GM12878 (cell line): Measurements from ENCODE around the gene RBM43. TPM values are rescaled to one million over a fixed set of nuclear protein-coding genes. Genes with fewer than 3 reads are reported as not detected.

ENCODE experiments used
- BCL11A ChIP-seq: IDR thresholded peaks from 2 replicates; pipeline ENCODE4 v1.6.1; 2011; ENCODE audit warnings: low read depth, low read length
- DPF2 ChIP-seq: fragments of 450-650 bp; IDR thresholded peaks from 2 replicates; pipeline ENCODE4 v1.6.1; 2017; ENCODE audit warnings: mild to moderate bottlenecking
- HDAC2 ChIP-seq: fragments of 200-600 bp; sonication (generic); IDR thresholded peaks from 2 replicates; pipeline ENCODE4 v1.6.1; 2017
- IKZF2 ChIP-seq, 2 experiments: fragments of 450-650 bp; IDR thresholded peaks; 2 replicates each; pipeline ENCODE4 v1.6.1; 2017; ENCODE audit warnings: mild to moderate bottlenecking in 2 of 2, moderate library complexity in 2 of 2
- KAT2A ChIP-seq: conservative IDR thresholded peaks from 2 replicates; pipeline ENCODE4 v1.6.1; 2011; ENCODE audit warnings: low read depth, low read length; ENCODE audit not compliant: control insufficient read depth
- KDM1A ChIP-seq: fragments of 200-600 bp; sonication (generic); IDR thresholded peaks from 2 replicates; pipeline ENCODE4 v1.6.1; 2016; ENCODE audit warnings: borderline replicate concordance
- LARP7 ChIP-seq: fragments of 450-650 bp; IDR thresholded peaks from 2 replicates; pipeline ENCODE4 v1.6.1; 2017; ENCODE audit warnings: mild to moderate bottlenecking
- POLR2AphosphoS5 ChIP-seq: IDR thresholded peaks from 2 replicates; pipeline ENCODE4 v1.6.1; 2011; ENCODE audit warnings: mild to moderate bottlenecking, low read length, inconsistent platforms
- RAD21 ChIP-seq: IDR thresholded peaks from 2 replicates; pipeline ENCODE4 v1.6.1; 2011; ENCODE audit warnings: mild to moderate bottlenecking, low read depth, low read length, moderate library complexity; ENCODE audit not compliant: insufficient read depth
- SIN3A ChIP-seq: IDR thresholded peaks from 2 replicates; pipeline ENCODE4 v1.6.1; 2012; ENCODE audit warnings: low read depth, low read length, improper control_type of control experiment
- STAT1 ChIP-seq: fragments of 450-650 bp; conservative IDR thresholded peaks from 2 replicates; pipeline ENCODE4 v1.6.1; 2014; ENCODE audit warnings: antibody characterized with exemption, mild to moderate bottlenecking
- polyA plus RNA-seq, 11 experiments: library from polyadenylated mRNA; depleted of rRNA in 4 of 11; unstranded in 6 of 11; stranded (reverse) in 5 of 11; fragments of >200 nt; fragmentation: Nextera tagmentation in 4 of 11; fragmentation: Illumina TruSeq in 1 of 11; extraction: Ambion mirVana in 4 of 11; extraction: Trizol in 1 of 11; gene quantifications; 1 replicate in 1 of 11; 2 replicates in 10 of 11; pipeline versions ENCODE4 v1.2.1 to v1.2.3, GENCODE V29; 2011 to 2016; ENCODE audit warnings: inconsistent platforms in 2 of 11, missing spikeins in 2 of 11, low read depth in 1 of 11
- total RNA-seq, 4 experiments: library from RNA; depleted of rRNA in 3 of 4; stranded (reverse); fragments of >200 nt in 3 of 4; fragmentation: Illumina TruSeq in 1 of 4; extraction: Trizol in 1 of 4; gene quantifications; 2 replicates each; pipeline versions ENCODE4 v1.2.1 to v1.2.3, GENCODE V29; 2013 to 2021
- TF ChIP-seq, protein P1 (sequence below), 3 experiments: IDR thresholded peaks in 2 of 3; conservative IDR thresholded peaks in 1 of 3; 2 replicates each; pipeline ENCODE4 v1.5.1; 2011; ENCODE audit warnings: low read depth in 3 of 3, low read length in 3 of 3, mild to moderate bottlenecking in 3 of 3, control low read depth in 2 of 3, moderate library complexity in 2 of 3, inconsistent platforms in 1 of 3, mixed read lengths in 1 of 3; ENCODE audit not compliant: control insufficient read depth in 2 of 3, insufficient read depth in 1 of 3; ENCODE audit errors: extremely low read depth in 1 of 3
- TF ChIP-seq, protein P2 (sequence below): fragments of 450-650 bp; IDR thresholded peaks from 2 replicates; pipeline ENCODE4 v1.6.1; 2017; ENCODE audit warnings: low read depth, mild to moderate bottlenecking, moderate library complexity
- TF ChIP-seq, protein P3 (sequence below): fragments of 150-350 bp; IDR thresholded peaks from 2 replicates; pipeline ENCODE4 v1.6.1; 2014; ENCODE audit warnings: mild to moderate bottlenecking, low read depth, low read length
- TF ChIP-seq, protein P4 (sequence below): IDR thresholded peaks from 2 replicates; pipeline ENCODE4 v1.6.1; 2011; ENCODE audit warnings: low read depth, low read length, improper control_type of control experiment, borderline replicate concordance
- TF ChIP-seq, protein P5 (sequence below): fragments of 450-650 bp; IDR thresholded peaks from 2 replicates; pipeline ENCODE4 v1.6.1; 2017; ENCODE audit warnings: mild to moderate bottlenecking, moderate library complexity

Gene RBM43
- total and polyA plus RNA-seq, 10 of the 15 experiments (the other 5 are each of a cell fraction or from before 2014, with no cell fraction given) = 0.86 to 5.3 (median 2.6) TPM

DNA sequence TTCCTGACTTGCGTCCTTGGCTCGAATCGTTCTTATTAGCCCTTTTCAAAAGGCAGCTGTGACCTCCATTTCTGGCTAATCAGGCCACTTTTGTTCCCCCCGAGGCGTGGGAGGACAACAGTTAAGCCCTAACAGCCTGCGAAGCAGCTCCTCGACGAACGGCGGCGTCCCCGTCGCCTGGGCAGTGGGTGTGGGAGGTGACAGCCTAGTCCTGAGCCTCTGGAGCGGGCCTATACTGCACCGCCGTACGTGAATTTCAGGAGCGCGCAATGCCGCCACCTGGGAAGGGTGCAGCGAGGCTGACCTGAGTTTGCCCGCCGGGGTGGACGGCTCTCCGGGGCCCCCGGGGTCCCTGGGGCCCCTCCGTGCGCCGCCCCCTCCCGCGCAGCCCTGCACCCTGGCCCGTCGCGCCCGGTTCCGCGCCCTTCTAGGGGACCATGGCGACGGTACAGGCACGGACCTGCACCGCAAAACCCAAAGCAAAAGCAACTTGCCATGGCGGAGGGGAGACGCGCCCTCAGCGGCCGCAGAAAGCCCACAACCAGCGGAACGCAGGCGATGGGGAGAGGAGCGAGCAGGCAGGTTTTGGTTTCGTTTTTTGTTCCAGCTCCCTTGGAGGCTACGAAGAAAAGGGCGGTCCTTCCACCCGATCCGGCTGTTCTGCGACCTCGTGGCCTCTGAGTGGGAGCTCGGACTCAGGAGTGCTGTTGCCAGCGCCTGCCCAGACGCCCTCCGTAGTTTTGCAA, at the start of gene RBM43 (continued):
- TF ChIP-seq, protein P1, sequence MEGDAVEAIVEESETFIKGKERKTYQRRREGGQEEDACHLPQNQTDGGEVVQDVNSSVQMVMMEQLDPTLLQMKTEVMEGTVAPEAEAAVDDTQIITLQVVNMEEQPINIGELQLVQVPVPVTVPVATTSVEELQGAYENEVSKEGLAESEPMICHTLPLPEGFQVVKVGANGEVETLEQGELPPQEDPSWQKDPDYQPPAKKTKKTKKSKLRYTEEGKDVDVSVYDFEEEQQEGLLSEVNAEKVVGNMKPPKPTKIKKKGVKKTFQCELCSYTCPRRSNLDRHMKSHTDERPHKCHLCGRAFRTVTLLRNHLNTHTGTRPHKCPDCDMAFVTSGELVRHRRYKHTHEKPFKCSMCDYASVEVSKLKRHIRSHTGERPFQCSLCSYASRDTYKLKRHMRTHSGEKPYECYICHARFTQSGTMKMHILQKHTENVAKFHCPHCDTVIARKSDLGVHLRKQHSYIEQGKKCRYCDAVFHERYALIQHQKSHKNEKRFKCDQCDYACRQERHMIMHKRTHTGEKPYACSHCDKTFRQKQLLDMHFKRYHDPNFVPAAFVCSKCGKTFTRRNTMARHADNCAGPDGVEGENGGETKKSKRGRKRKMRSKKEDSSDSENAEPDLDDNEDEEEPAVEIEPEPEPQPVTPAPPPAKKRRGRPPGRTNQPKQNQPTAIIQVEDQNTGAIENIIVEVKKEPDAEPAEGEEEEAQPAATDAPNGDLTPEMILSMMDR (IDR thresholded peaks at IDR 0.05 in 2 of 3, conservative IDR thresholded peaks at IDR 0.05 in 1 of 3; ENCODE audit: control insufficient read depth in 2 of 3, extremely low read depth in 1 of 3, insufficient read depth in 1 of 3, low read depth in 3 of 3, low read length in 3 of 3) = peak in 1 of 3 experiments; percentile 21; a peak in 1 of 6 replicates
- TF ChIP-seq, protein P2, sequence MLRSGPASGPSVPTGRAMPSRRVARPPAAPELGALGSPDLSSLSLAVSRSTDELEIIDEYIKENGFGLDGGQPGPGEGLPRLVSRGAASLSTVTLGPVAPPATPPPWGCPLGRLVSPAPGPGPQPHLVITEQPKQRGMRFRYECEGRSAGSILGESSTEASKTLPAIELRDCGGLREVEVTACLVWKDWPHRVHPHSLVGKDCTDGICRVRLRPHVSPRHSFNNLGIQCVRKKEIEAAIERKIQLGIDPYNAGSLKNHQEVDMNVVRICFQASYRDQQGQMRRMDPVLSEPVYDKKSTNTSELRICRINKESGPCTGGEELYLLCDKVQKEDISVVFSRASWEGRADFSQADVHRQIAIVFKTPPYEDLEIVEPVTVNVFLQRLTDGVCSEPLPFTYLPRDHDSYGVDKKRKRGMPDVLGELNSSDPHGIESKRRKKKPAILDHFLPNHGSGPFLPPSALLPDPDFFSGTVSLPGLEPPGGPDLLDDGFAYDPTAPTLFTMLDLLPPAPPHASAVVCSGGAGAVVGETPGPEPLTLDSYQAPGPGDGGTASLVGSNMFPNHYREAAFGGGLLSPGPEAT = no peak
- TF ChIP-seq, protein P3, sequence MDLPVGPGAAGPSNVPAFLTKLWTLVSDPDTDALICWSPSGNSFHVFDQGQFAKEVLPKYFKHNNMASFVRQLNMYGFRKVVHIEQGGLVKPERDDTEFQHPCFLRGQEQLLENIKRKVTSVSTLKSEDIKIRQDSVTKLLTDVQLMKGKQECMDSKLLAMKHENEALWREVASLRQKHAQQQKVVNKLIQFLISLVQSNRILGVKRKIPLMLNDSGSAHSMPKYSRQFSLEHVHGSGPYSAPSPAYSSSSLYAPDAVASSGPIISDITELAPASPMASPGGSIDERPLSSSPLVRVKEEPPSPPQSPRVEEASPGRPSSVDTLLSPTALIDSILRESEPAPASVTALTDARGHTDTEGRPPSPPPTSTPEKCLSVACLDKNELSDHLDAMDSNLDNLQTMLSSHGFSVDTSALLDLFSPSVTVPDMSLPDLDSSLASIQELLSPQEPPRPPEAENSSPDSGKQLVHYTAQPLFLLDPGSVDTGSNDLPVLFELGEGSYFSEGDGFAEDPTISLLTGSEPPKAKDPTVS = no peak
- TF ChIP-seq KDM1A = no peak
- TF ChIP-seq, protein P4, sequence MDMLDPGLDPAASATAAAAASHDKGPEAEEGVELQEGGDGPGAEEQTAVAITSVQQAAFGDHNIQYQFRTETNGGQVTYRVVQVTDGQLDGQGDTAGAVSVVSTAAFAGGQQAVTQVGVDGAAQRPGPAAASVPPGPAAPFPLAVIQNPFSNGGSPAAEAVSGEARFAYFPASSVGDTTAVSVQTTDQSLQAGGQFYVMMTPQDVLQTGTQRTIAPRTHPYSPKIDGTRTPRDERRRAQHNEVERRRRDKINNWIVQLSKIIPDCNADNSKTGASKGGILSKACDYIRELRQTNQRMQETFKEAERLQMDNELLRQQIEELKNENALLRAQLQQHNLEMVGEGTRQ = no peak
- TF ChIP-seq KAT2A = no peak
- peak; percentile 69 for TF ChIP-seq POLR2AphosphoS5
- TF ChIP-seq BCL11A = no peak
- TF ChIP-seq IKZF2 (IDR thresholded peaks at IDR 0.05) = peak; percentile 75 to 83
- peak; percentile 73; the same call in 1 of the 2 replicates for TF ChIP-seq STAT1
- peak; percentile 72; the same call in 1 of the 2 replicates for TF ChIP-seq SIN3A
- peak; percentile 94 for TF ChIP-seq LARP7
- TF ChIP-seq DPF2 = peak; percentile 88
- TF ChIP-seq RAD21 = no peak
- TF ChIP-seq HDAC2 = no peak
- TF ChIP-seq, protein P5, sequence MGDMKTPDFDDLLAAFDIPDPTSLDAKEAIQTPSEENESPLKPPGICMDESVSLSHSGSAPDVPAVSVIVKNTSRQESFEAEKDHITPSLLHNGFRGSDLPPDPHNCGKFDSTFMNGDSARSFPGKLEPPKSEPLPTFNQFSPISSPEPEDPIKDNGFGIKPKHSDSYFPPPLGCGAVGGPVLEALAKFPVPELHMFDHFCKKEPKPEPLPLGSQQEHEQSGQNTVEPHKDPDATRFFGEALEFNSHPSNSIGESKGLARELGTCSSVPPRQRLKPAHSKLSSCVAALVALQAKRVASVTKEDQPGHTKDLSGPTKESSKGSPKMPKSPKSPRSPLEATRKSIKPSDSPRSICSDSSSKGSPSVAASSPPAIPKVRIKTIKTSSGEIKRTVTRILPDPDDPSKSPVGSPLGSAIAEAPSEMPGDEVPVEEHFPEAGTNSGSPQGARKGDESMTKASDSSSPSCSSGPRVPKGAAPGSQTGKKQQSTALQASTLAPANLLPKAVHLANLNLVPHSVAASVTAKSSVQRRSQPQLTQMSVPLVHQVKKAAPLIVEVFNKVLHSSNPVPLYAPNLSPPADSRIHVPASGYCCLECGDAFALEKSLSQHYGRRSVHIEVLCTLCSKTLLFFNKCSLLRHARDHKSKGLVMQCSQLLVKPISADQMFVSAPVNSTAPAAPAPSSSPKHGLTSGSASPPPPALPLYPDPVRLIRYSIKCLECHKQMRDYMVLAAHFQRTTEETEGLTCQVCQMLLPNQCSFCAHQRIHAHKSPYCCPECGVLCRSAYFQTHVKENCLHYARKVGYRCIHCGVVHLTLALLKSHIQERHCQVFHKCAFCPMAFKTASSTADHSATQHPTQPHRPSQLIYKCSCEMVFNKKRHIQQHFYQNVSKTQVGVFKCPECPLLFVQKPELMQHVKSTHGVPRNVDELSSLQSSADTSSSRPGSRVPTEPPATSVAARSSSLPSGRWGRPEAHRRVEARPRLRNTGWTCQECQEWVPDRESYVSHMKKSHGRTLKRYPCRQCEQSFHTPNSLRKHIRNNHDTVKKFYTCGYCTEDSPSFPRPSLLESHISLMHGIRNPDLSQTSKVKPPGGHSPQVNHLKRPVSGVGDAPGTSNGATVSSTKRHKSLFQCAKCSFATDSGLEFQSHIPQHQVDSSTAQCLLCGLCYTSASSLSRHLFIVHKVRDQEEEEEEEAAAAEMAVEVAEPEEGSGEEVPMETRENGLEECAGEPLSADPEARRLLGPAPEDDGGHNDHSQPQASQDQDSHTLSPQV = no peak
